Aorta (tissue), 5 donors: ENCODE measurements around the gene CDK10. TPM values are rescaled to one million over a fixed set of nuclear protein-coding genes. Genes with fewer than 3 reads are reported as not detected.

ENCODE experiments used
- ATAC-seq: fragments of 200-7000 bp; cut with Tn5 transposase; one replicate; pipeline ENCODE4 v1.9.1; 2022; ENCODE audit warnings: moderate library complexity; ENCODE audit not compliant: low FRiP score
- DNase-seq, 2 donors: peaks; one replicate each; pipeline ENCODE4 v3.0.0-alpha.2; 2020
- H3K27ac ChIP-seq, 2 donors: one replicate each; pipeline ENCODE4 v1.5.1; 2013; ENCODE audit warnings: low read length in 2 of 2, mild to moderate bottlenecking in 2 of 2, moderate library complexity in 2 of 2, control low read depth in 1 of 2, inconsistent platforms in 1 of 2, low read depth in 1 of 2
- H3K27me3 ChIP-seq, 2 donors: one replicate each; pipeline ENCODE4 v1.6.1; 2013; ENCODE audit warnings: control low read depth in 1 of 2, low read length in 1 of 2, mild to moderate bottlenecking in 1 of 2, moderate library complexity in 1 of 2; ENCODE audit not compliant: insufficient read depth in 2 of 2, control insufficient read depth in 1 of 2
- H3K36me3 ChIP-seq, 2 donors: one replicate each; pipeline ENCODE4 v1.6.1; 2013; ENCODE audit warnings: control low read depth in 1 of 2, low read length in 1 of 2, mild to moderate bottlenecking in 1 of 2; ENCODE audit not compliant: insufficient read depth in 2 of 2, control insufficient read depth in 1 of 2
- H3K4me1 ChIP-seq, 2 donors: one replicate each; pipeline ENCODE4 v1.6.1; 2013; ENCODE audit warnings: low read length in 2 of 2, control low read depth in 1 of 2, mild to moderate bottlenecking in 1 of 2, moderate library complexity in 1 of 2; ENCODE audit not compliant: insufficient read depth in 2 of 2, control insufficient read depth in 1 of 2
- H3K4me3 ChIP-seq, 2 donors: one replicate each; pipeline ENCODE4 v1.5.1; 2013; ENCODE audit warnings: low read length in 2 of 2, control low read depth in 1 of 2, mild to moderate bottlenecking in 1 of 2
- H3K9me3 ChIP-seq: one replicate; pipeline ENCODE4 v1.6.1; 2013; ENCODE audit warnings: mild to moderate bottlenecking, low read length; ENCODE audit not compliant: control insufficient read depth
- WGBS, 2 donors: extraction: QIAGEN DNeasy Blood & Tissue Kit; methylation state at CpG; one replicate each; pipeline ENCODE4 v1.1.7; 2013; 5-methylcytosine and 5-hydroxymethylcytosine counted together
- intact Hi-C, 2 donors: fragments of 100-400 bp; cut with DNase I; formaldehyde crosslinking; loops; one replicate each; pipeline versions ENCODE4 v1.14.2 to v1.15.0; 2022
- polyA plus RNA-seq, 2 donors: library from polyadenylated mRNA; stranded (reverse); fragments of 200-250 nt; gene quantifications; one replicate each; pipeline ENCODE4 v1.2.3, GENCODE V29; 2013
- total RNA-seq, 2 donors: library from RNA; stranded (reverse); fragmentation: NEBNext Ultra II Directional; extraction: Animal tissue kit (Norgen Biotek cat#: 25700); gene quantifications; one replicate each; pipeline ENCODE4 v1.2.1, GENCODE V29; 2021
- donor health status: healthy with polysubstance abuse.
- donor health status: Bipolar disorder and iron deficiency.
- donor health status: DM: no; HTN: no; CAD: no.
- donor health status: DM: no; HTN: no; CAD: no.
- donor health status: DM: yes; HTN: yes; CAD: no.

Gene CDK10
- total and polyA plus RNA-seq, 4 donors: 24.7 to 134 (median 50.5) TPM

DNA sequence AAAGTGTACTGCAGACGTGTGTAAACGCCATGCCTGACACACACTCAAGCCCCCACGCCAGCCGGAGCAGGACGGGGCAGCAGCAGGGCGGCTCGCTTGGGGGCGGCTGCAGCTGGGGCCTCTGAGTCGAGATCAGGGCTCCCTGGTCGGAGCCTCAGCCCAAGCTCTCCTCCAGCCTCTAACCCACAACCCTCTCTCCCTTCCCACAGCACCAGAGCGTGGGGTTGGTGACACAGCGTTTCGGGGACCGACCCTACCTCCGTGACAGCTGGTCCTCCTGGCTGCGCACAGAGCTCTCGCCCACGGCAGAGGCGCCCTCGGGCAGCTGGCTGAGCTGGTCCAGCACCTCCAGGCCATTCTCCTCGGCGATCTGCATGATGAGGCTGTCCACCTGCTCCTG, 40.2 kb upstream of the CDK10 start:
- DNase-seq (no peak), ATAC-seq (peak; percentile 11)
- Histone ChIP-seq H3K27me3 (no peaks in the 10 kb centered on the region), H3K4me1 (no peaks in the 10 kb centered on the region), H3K9me3 (no peaks in the 10 kb centered on the region), H3K4me3 (no peak overlapping the region), H3K36me3 (peaks cover 0 to 12% of the 10 kb centered on the region in 2 donors), H3K27ac (no peak overlapping the region)
- intact Hi-C loops: loop anchor here in 1 of 2 donors (10.0 kb wide), 1 partner anchor 411 kb away; no protein-coding TSS in a partner anchor
- 95% methylated on average over 19 to 22 of the region's 22 CpGs for WGBS, 2 donors

DNA sequence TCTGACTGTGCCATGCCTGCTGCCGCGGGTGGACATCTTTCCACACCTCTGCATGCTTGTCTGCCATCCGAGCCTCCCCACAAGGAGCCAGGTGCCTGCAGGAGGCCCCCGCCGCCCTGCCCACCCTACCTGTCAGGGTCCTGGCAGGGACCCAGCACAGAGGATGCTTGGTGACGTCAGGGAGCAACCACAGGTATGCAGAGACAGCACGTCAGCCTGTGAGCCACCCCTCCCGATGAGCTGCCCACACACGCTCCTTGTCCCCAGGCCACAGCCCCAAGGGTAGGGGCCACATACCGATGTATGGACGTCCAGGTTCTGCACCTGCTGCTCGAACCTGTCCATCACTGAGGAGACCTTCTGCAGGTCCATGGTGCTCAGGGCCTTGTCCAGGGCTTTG, 39.6 kb upstream of the CDK10 start:
- no peaks in the 10 kb centered on the region for H3K4me1 ChIP-seq
- H3K9me3 ChIP-seq: no peaks in the 10 kb centered on the region
- 90 to 91% methylated on average over 12 of the region's 12 CpGs for WGBS, 2 donors
- DNase-seq (no peak), ATAC-seq (no peak)
- intact Hi-C loops: loop anchor here in 1 of 2 donors (10.0 kb wide), 1 partner anchor 412 kb away; no protein-coding TSS in a partner anchor
- H3K4me3 ChIP-seq: no peak overlapping the region
- no peaks in the 10 kb centered on the region for H3K27me3 ChIP-seq
- H3K27ac ChIP-seq: no peak overlapping the region
- H3K36me3 ChIP-seq: peaks cover 0 to 12% of the 10 kb centered on the region in 2 donors

DNA sequence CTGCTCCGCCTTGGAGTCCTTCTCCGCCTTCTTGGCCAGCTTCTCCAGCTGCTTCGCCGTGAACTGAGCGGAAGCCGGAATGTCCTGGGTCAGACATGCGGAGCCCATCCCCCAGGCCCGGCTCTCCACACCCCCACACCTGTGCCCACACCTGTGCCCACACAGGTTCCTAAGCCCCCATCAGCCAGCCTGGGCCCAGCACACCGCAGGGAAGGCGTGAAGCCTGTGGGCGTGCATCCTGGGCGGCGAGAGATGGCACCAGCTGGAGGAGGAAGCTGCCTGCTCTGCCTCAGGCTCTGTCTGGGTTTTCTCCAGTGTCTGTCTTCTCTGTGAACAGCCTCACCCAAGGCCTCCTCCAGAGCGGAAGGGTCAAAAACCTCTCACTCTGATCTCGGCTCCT, 34.9 kb upstream of the CDK10 start:
- no peak overlapping the region for H3K27ac ChIP-seq
- WGBS, 2 donors: 92 to 94% methylated on average over 14 to 15 of the region's 15 CpGs
- peaks cover 0 to 1% of the 10 kb centered on the region in 2 donors for H3K4me1 ChIP-seq
- H3K36me3 ChIP-seq: peaks cover 0 to 7% of the 10 kb centered on the region in 2 donors
- H3K27me3 ChIP-seq: no peaks in the 10 kb centered on the region
- intact Hi-C loops: no loop called here
- DNase-seq (no peak), ATAC-seq (no peak)
- no peaks in the 10 kb centered on the region for H3K9me3 ChIP-seq
- no peak overlapping the region for H3K4me3 ChIP-seq

GRCh38 chr16:89653656-89654295, 32.7 kb upstream of the CDK10 start:
- intact Hi-C loops: no loop called here
- no peak for ATAC-seq
- WGBS, 2 donors: 88 to 89% methylated on average over 10 of the region's 10 CpGs
- H3K4me1 ChIP-seq: peaks cover 0 to 3% of the 10 kb centered on the region in 2 donors
- H3K4me3 ChIP-seq: no peak overlapping the region
- peak in 1 of 2 donors; percentile 6 for DNase-seq
- H3K36me3 ChIP-seq: peaks cover 0 to 1% of the 10 kb centered on the region in 2 donors
- no peaks in the 10 kb centered on the region for H3K27me3 ChIP-seq
- H3K9me3 ChIP-seq: no peaks in the 10 kb centered on the region
- H3K27ac ChIP-seq: no peak overlapping the region

- intact Hi-C loops: loop anchor here in 1 of 2 donors (5.0 kb wide), 1 partner anchor 47 kb away; the partner anchor contains the start of gene SPATA2L
- WGBS, 2 donors: 91 to 92% methylated on average over 10 of the region's 10 CpGs
These were observed 31.3 kb upstream of the CDK10 start for GRCh38 chr16:89655062-89655643.

DNA sequence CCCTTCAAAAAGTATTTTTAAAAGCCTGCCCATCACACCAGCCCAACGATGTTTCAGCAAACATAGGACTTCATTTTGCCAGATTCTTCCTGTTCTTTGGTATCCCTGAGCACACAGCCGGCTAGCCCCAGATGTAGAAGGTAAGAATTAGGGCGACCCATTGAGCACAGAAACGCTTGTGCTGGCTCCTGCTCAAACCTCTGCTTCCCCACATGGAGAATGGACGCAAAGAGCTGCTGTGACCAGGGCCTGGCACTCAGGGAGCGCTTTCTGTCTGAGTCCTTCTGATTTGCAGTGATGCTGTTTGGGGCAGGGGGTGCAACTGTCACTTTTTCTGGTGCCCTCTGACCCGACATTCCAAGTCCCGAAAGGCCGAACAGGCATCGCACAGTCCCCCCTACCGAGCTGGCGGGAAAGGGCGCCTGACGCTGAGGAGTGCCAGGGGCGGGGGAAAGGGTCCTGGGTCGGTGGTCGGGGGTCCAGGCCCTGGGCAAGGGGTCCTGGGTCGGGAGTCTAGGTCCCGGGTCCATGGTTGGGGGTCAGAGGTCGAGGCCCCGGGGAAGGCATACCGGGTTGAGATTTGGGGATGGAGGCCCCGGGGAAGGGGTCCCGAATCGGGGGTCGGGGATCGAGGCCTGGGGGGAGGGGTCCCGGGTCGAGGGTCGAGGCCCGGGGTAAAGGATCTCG, 29.9 kb upstream of the CDK10 start:
- Histone ChIP-seq H3K27me3 (no peaks in the 10 kb centered on the region), H3K4me1 (peaks cover 0 to 3% of the 10 kb centered on the region in 2 donors), H3K36me3 (no peaks in the 10 kb centered on the region), H3K4me3 (peak overlapping the region; percentile 66 to 70), H3K27ac (no peak overlapping the region), H3K9me3 (no peaks in the 10 kb centered on the region)
- ATAC-seq (peak; percentile 2), DNase-seq (peak in 1 of 2 donors; percentile 50)
- 30 to 31% methylated on average over 32 of the region's 32 CpGs for WGBS, 2 donors
- intact Hi-C loops: loop anchor here in 1 of 2 donors (5.0 kb wide), 1 partner anchor 46 kb away; the partner anchor contains the start of gene SPATA2L

More at GRCh38 chr16:89655062-89655643, 31.3 kb upstream of the CDK10 start:
- peak in 1 of 2 donors; percentile 19 for DNase-seq
- no peak for ATAC-seq
- H3K27ac ChIP-seq: no peak overlapping the region
- H3K4me1 ChIP-seq: peaks cover 0 to 3% of the 10 kb centered on the region in 2 donors
- H3K9me3 ChIP-seq: no peaks in the 10 kb centered on the region
- H3K27me3 ChIP-seq: no peaks in the 10 kb centered on the region
- no peak overlapping the region for H3K4me3 ChIP-seq
- no peaks in the 10 kb centered on the region for H3K36me3 ChIP-seq

DNA sequence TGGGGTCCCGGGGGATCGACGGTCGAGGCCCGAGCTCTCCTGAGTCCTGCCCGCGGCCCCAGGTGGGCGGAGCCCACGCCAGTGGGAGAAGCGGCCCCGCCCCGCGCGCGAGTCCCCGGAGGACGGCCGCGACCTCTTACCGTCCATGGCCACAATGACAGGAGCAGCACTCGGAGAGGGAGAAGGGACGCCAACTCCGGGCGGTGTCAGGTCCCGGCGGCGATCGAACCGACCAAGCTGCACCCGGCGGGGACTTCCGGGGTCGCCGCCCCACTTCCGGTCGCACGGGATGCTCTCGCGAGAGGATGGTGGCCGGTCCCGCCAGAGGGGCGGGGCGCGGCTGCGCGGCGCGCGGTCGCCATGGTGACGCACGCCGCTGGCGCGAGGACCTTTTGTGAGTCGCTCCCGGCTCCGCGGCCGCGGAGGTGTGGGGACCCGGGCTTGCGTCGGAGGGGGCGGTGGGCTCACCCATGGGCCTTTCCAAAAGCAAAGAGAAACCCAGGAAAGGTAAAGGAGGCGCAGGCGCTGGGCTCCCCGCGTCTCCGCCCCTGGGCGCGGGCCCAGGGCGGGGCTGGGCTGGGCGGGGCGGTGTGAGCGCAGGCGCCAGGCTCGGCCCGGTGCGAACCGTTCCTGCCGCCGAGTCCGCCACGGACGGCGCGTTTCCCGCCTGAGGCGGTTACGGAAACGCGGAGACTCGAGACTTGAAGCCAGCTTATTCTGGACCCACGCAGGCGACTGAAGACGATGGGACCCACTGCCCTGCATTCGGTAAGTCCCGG, 28.9 kb upstream of the CDK10 start, which contains the start of the genes CHMP1A and SPATA33:
TSS of gene CHMP1A (minus strand) at position 267 of the 779 bp plus-strand sequence. CDS start at position 147, 120 bp downstream.
TSS of gene SPATA33 (plus strand) at position 395 of the 779 bp plus-strand sequence. CDS start at position 471, 76 bp downstream.
- no peaks in the 10 kb centered on the region for H3K27me3 ChIP-seq
- intact Hi-C loops: loop anchor here in 1 of 2 donors (1.0 to 5.0 kb wide), 2 partner anchors 29 to 45 kb away; partner anchors contain the start of genes CDK10 and SPATA2L
- ATAC-seq: peak; percentile 97
- H3K36me3 ChIP-seq: no peaks in the 10 kb centered on the region
- no peak within 1 kb of the TSS for H3K27ac ChIP-seq
- H3K4me3 ChIP-seq: peak within 1 kb of the TSS; percentile 66 to 70
- 0% methylated on average over 58 to 99 of the region's 99 CpGs for WGBS, 2 donors
- peaks cover 0 to 3% of the 10 kb centered on the region in 2 donors for H3K4me1 ChIP-seq
- peak; percentile 93 to 97 for DNase-seq
- H3K9me3 ChIP-seq: no peaks in the 10 kb centered on the region
